PFSK-1 (cell line): ENCODE measurements around the gene PRKAR1B.

Source experiments
- FOXP2 ChIP-seq: optimal IDR thresholded peaks from 2 replicates; pipeline ENCODE3; 2011; ENCODE audit warnings: borderline replicate concordance, control low read depth, inconsistent platforms; ENCODE audit not compliant: insufficient read depth; ENCODE audit errors: extremely low read length, extremely low read depth
- POLR2AphosphoS5 ChIP-seq: IDR thresholded peaks from 2 replicates; pipeline ENCODE4 v1.6.1; 2012; ENCODE audit warnings: low read depth, mild to moderate bottlenecking, control low read depth, low read length, moderate library complexity
- REST ChIP-seq, 2 experiments: IDR thresholded peaks; 2 replicates each; pipeline versions ENCODE4 v1.6.1 to v1.8.0; 2011 to 2012; ENCODE audit warnings: low read depth in 2 of 2, low read length in 2 of 2, control low read depth in 1 of 2, inconsistent platforms in 1 of 2, mild to moderate bottlenecking in 1 of 2, moderate library complexity in 1 of 2; ENCODE audit not compliant: insufficient read depth in 1 of 2
- SIN3A ChIP-seq: IDR thresholded peaks from 2 replicates; pipeline ENCODE4 v1.6.1; 2012; ENCODE audit warnings: mild to moderate bottlenecking, low read length, moderate library complexity, borderline replicate concordance; ENCODE audit not compliant: insufficient read depth
- TAF1 ChIP-seq: IDR thresholded peaks from 2 replicates; pipeline ENCODE4 v1.6.1; 2012; ENCODE audit warnings: low read length, control low read depth, borderline replicate concordance; ENCODE audit not compliant: insufficient read depth

The PRKAR1B gene

GRCh38 chr7:706721-707120 is 20.4 kb downstream of the PRKAR1B start:
- no peak for TF ChIP-seq POLR2AphosphoS5
- TF ChIP-seq SIN3A = no peak
- TF ChIP-seq FOXP2 = no peak
- TF ChIP-seq REST (IDR thresholded peaks at IDR 0.05; ENCODE audit: insufficient read depth in 1 of 2, low read depth in 2 of 2, low read length in 2 of 2) = no peak
- no peak for TF ChIP-seq TAF1

- TF ChIP-seq TAF1 = no peak
- no peak for TF ChIP-seq POLR2AphosphoS5
- no peak for TF ChIP-seq REST (IDR thresholded peaks at IDR 0.05; ENCODE audit: insufficient read depth in 1 of 2, low read depth in 2 of 2, low read length in 2 of 2)
- TF ChIP-seq SIN3A = no peak
Measured at GRCh38 chr7:703049-703448, 24.0 kb downstream of the PRKAR1B start.

GRCh38 chr7:701086-701671 is 25.9 kb downstream of the PRKAR1B start:
- TF ChIP-seq FOXP2 = no peak
- TF ChIP-seq TAF1 = no peak
- TF ChIP-seq REST (IDR thresholded peaks at IDR 0.05; ENCODE audit: insufficient read depth in 1 of 2, low read depth in 2 of 2, low read length in 2 of 2) = no peak
- no peak for TF ChIP-seq POLR2AphosphoS5
- TF ChIP-seq SIN3A = no peak

GRCh38 chr7:699476-700170 is 27.5 kb downstream of the PRKAR1B start:
- TF ChIP-seq TAF1 (no peak), SIN3A (no peak), REST (IDR thresholded peaks at IDR 0.05; ENCODE audit: insufficient read depth in 1 of 2, low read depth in 2 of 2, low read length in 2 of 2) (no peak)
